Vagina (tissue), 2 donors: Measurements from ENCODE around the gene DIAPH2.

Experiments
- POLR2AphosphoS5 ChIP-seq, 2 donors: sonication (generic); formaldehyde crosslinking; IDR thresholded peaks; one replicate each; pipeline ENCODE4 v1.9.0; 2017; ENCODE audit warnings: antibody characterized with exemption in 2 of 2, mild to moderate bottlenecking in 2 of 2, low read depth in 1 of 2; ENCODE audit not compliant: insufficient read depth in 1 of 2
- TF ChIP-seq, protein P1 (sequence below), 3 experiments: fragments of 450-650 bp in 2 of 3; fragments of 200-600 bp in 1 of 3; sonication (generic) in 1 of 3; IDR thresholded peaks; one replicate each; pipeline ENCODE4 v1.5.1; 2017 to 2019; ENCODE audit warnings: antibody characterized with exemption in 3 of 3, mild to moderate bottlenecking in 2 of 3, moderate library complexity in 2 of 3

DNA sequence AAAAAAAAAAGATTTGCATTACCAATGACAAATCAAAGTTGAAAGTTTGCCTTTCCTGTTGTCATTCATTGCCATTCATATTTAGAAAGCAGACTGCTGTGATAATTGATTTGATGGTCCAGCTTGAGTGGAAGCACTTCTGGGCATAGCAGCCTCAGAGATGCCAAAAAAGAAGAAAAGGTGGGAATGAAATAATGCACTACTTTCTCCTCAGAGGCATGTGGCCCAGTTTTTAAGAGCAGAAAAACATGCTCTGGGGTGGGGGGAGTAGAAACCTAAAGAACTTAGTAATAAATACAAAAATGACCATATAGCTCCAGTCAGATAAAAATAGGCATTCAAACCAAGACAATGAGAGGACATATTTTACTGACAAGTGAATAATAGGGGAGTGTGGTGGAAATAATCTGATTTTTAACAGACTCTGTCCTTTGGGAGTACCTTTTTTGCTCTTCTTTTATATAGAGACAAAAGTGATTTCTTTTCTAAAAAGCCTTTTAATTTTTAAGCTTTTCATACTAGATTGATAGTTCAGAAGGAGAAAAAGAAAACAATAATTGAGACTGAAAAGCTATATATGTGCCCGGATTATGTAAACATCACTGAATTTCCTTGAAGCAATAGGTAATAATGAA is 798.1 kb downstream of the DIAPH2 start:
- TF ChIP-seq, protein P1, sequence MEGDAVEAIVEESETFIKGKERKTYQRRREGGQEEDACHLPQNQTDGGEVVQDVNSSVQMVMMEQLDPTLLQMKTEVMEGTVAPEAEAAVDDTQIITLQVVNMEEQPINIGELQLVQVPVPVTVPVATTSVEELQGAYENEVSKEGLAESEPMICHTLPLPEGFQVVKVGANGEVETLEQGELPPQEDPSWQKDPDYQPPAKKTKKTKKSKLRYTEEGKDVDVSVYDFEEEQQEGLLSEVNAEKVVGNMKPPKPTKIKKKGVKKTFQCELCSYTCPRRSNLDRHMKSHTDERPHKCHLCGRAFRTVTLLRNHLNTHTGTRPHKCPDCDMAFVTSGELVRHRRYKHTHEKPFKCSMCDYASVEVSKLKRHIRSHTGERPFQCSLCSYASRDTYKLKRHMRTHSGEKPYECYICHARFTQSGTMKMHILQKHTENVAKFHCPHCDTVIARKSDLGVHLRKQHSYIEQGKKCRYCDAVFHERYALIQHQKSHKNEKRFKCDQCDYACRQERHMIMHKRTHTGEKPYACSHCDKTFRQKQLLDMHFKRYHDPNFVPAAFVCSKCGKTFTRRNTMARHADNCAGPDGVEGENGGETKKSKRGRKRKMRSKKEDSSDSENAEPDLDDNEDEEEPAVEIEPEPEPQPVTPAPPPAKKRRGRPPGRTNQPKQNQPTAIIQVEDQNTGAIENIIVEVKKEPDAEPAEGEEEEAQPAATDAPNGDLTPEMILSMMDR (IDR thresholded peaks at IDR 0.05) = no peak
- no peak for TF ChIP-seq POLR2AphosphoS5 (IDR thresholded peaks at IDR 0.05; ENCODE audit: insufficient read depth in 1 of 2, low read depth in 1 of 2)
